Liver (tissue), 9 donors: Measurements from ENCODE around the gene BCKDHA. TPM values are rescaled to one million over a fixed set of nuclear protein-coding genes. Genes with fewer than 3 reads are reported as not detected.

Experiments
- DNase-seq: peaks from one replicate; pipeline ENCODE4 v3.0.0-alpha.2; 2017; ENCODE audit warnings: low spot score
- H3K27ac ChIP-seq, 2 donors: one replicate each; pipeline ENCODE4 v1.7.0; 2013; ENCODE audit warnings: inconsistent platforms in 2 of 2, low read length in 2 of 2, control low read depth in 1 of 2, low read depth in 1 of 2, mild to moderate bottlenecking in 1 of 2
- H3K27me3 ChIP-seq, 4 donors: one replicate each; pipeline versions ENCODE4 v1.6.1 to v1.7.0; 2013; ENCODE audit warnings: low read length in 3 of 4, inconsistent platforms in 1 of 4, mild to moderate bottlenecking in 1 of 4, moderate library complexity in 1 of 4; ENCODE audit not compliant: control insufficient read depth in 4 of 4, insufficient read depth in 4 of 4
- H3K36me3 ChIP-seq, 4 donors: one replicate each; pipeline versions ENCODE4 v1.6.1 to v1.7.0; 2013; ENCODE audit warnings: low read length in 3 of 4, mild to moderate bottlenecking in 3 of 4, low read depth in 1 of 4, moderate library complexity in 1 of 4; ENCODE audit not compliant: control insufficient read depth in 4 of 4, insufficient read depth in 3 of 4
- H3K4me1 ChIP-seq, 4 donors: one replicate each; pipeline versions ENCODE4 v1.6.1 to v1.7.0; 2013; ENCODE audit warnings: low read length in 3 of 4, mild to moderate bottlenecking in 3 of 4, moderate library complexity in 1 of 4; ENCODE audit not compliant: control insufficient read depth in 4 of 4, insufficient read depth in 4 of 4
- H3K4me3 ChIP-seq, 3 donors: one replicate each; pipeline versions ENCODE4 v1.6.1 to v1.7.0; 2013; ENCODE audit warnings: low read length in 3 of 3, control low read depth in 1 of 3, low read depth in 1 of 3, mild to moderate bottlenecking in 1 of 3
- H3K9ac ChIP-seq, 2 donors: one replicate each; pipeline ENCODE4 v1.7.0; 2013; ENCODE audit warnings: low read length in 2 of 2, mild to moderate bottlenecking in 2 of 2, moderate library complexity in 2 of 2, control low read depth in 1 of 2, low read depth in 1 of 2
- H3K9me3 ChIP-seq, 4 donors: one replicate each; pipeline versions ENCODE4 v1.6.1 to v1.7.0; 2013; ENCODE audit warnings: low read length in 3 of 4; ENCODE audit not compliant: control insufficient read depth in 4 of 4
- EGR1 ChIP-seq, 2 donors: IDR thresholded peaks; 2 replicates each; pipeline ENCODE4 v1.6.1; 2016 to 2018; ENCODE audit warnings: antibody characterized with exemption in 2 of 2, low read depth in 2 of 2
- FOXA2 ChIP-seq: IDR thresholded peaks from 2 replicates; pipeline ENCODE4 v1.6.1; 2016; ENCODE audit warnings: antibody characterized with exemption
- HNF4A ChIP-seq, 2 donors: conservative IDR thresholded peaks; 2 replicates each; pipeline ENCODE4 v1.6.1; 2016; ENCODE audit warnings: antibody characterized with exemption in 2 of 2, mild to moderate bottlenecking in 2 of 2
- HNF4G ChIP-seq: IDR thresholded peaks from 2 replicates; pipeline ENCODE4 v1.6.1; 2016; ENCODE audit warnings: antibody characterized with exemption
- JUND ChIP-seq, 2 donors: IDR thresholded peaks; 2 replicates each; pipeline ENCODE4 v1.6.1; 2016; ENCODE audit warnings: antibody characterized with exemption in 2 of 2
- RAD21 ChIP-seq, 2 donors: IDR thresholded peaks; 2 replicates each; pipeline ENCODE4 v1.6.1; 2016; ENCODE audit warnings: antibody characterized with exemption in 2 of 2, mild to moderate bottlenecking in 2 of 2
- RXRA ChIP-seq, 2 donors: IDR thresholded peaks; 2 replicates each; pipeline ENCODE4 v1.6.1; 2017 to 2018; ENCODE audit warnings: antibody characterized with exemption in 2 of 2, mild to moderate bottlenecking in 1 of 2
- SP1 ChIP-seq: IDR thresholded peaks from 2 replicates; pipeline ENCODE4 v1.6.1; 2018; ENCODE audit warnings: antibody characterized with exemption, mild to moderate bottlenecking
- ZBTB33 ChIP-seq: IDR thresholded peaks from 2 replicates; pipeline ENCODE4 v1.6.1; 2016; ENCODE audit warnings: antibody characterized with exemption
- WGBS: extraction: QIAGEN DNeasy Blood & Tissue Kit; methylation state at CpG from one replicate; pipeline ENCODE4 v1.1.7; 2013; 5-methylcytosine and 5-hydroxymethylcytosine counted together
- polyA plus RNA-seq, 2 donors: library from polyadenylated mRNA; stranded (reverse) in 1 of 2; unstranded in 1 of 2; fragments of 200-250 nt in 1 of 2; fragments of >200 nt in 1 of 2; fragmentation: Nextera tagmentation in 1 of 2; extraction: Ambion mirVana in 1 of 2; gene quantifications; one replicate each; pipeline versions ENCODE4 v1.2.1 to v1.2.3, GENCODE V29; 2013 to 2015
- total RNA-seq, 2 donors: library from RNA; depleted of rRNA; stranded (reverse); fragments of >200 nt; gene quantifications; one replicate each; pipeline ENCODE4 v1.2.3, GENCODE V29; 2014
- TF ChIP-seq, protein P1 (sequence below): IDR thresholded peaks from 2 replicates; pipeline ENCODE4 v1.6.1; 2016; ENCODE audit warnings: antibody characterized with exemption
- donor health status: healthy.
- donor health status: healthy.
- donor health status: healthy.
- donor health status: healthy.
- donor health status: healthy.

Gene BCKDHA
- total and polyA plus RNA-seq, 4 donors, result 38.5 to 91.4 (median 63.7) TPM

DNA sequence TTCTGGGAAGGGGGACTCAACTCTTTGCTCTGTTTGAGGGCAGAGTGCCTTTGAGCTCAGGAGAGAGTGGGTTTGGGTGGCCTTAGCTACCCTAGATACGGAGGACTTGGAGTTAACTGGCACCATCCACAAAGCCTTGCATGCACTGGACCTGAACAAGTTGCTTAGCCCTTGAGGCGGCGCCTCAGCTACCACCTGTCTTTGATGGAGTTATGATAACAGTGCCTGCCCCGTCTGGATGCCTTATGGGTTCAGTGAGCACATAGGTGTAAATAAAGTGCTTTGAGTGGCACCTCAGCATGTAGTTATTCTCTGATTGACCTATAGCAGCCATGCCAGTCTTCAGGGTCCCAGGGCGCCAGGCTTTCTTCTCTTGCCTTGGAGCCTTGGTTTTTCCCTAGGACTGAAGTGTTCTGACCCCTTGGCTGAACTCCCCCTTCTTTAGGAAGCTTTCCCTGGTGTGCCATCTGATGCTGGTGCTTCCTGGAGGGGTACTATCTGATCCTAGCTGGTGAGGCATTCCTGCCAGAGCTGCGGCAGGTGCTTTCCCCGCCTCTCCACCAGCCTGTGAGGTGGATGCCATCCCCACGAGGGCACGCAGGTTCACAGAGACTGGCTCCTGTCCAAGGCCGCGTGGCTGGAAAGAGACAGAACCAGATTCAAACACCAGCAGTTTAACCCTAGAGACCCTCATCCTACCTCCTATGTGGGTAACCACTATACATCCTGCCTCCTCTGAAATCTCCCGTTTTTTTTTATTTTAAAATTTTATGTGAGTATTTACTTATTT lies 5.8 kb downstream of the BCKDHA start:
- Histone ChIP-seq H3K4me3 (no peak overlapping the region), H3K36me3 (peaks cover 0 to 4% (median 0%) of the 10 kb centered on the region in 4 donors), H3K4me1 (peaks cover 1 to 19% (median 14%) of the 10 kb centered on the region in 4 donors), H3K9me3 (no peaks in the 10 kb centered on the region), H3K27me3 (no peaks in the 10 kb centered on the region), H3K9ac (no peak overlapping the region), H3K27ac (no peak overlapping the region)
- DNase-seq, result no peak
- no peak for TF ChIP-seq ZBTB33
- 63% methylated on average over 12 of the region's 12 CpGs for WGBS

GRCh38 chr19:41405776-41406175 lies 8.2 kb downstream of the BCKDHA start:
- peaks cover 8 to 21% (median 14%) of the 10 kb centered on the region in 4 donors for H3K4me1 ChIP-seq
- H3K27me3 ChIP-seq, result no peaks in the 10 kb centered on the region
- no peak overlapping the region for H3K9ac ChIP-seq
- peaks cover 0 to 4% (median 1%) of the 10 kb centered on the region in 4 donors for H3K36me3 ChIP-seq
- no peak for TF ChIP-seq FOXA2
- TF ChIP-seq HNF4A (conservative IDR thresholded peaks at IDR 0.05), result no peak
- no peak for TF ChIP-seq RXRA (IDR thresholded peaks at IDR 0.05)
- no peak for TF ChIP-seq HNF4G
- no peak for TF ChIP-seq SP1
- no peak for DNase-seq
- H3K9me3 ChIP-seq, result no peaks in the 10 kb centered on the region
- H3K27ac ChIP-seq, result no peak overlapping the region
- H3K4me3 ChIP-seq, result no peak overlapping the region
- 86% methylated on average over 6 of the region's 6 CpGs for WGBS

DNA sequence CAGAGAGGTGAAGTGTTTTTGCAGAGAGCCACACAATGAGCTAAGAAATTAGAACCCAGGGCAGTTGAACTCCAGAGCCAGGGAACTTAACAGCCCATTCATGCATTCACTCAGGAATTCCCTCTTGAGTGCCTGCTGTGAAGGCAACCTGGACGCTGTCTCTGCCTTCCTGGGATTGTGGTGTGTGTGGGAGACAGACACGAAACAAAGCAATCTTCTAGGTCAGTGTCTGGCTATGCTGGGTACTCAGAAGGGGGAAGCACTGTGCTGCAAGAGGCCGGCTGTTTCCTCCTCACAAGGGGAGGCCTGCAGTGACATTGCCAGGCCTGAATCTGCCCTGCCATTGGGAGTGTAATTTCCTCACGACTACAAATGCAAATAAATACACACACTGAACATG lies 9.7 kb downstream of the BCKDHA start:
- 54% methylated on average over 4 of the region's 4 CpGs for WGBS

More for the DNA sequence above, 9.7 kb downstream of the BCKDHA start:
- Histone ChIP-seq H3K9ac (no peak overlapping the region), H3K27me3 (no peaks in the 10 kb centered on the region), H3K4me3 (no peak overlapping the region), H3K27ac (no peak overlapping the region), H3K4me1 (peaks cover 9 to 21% (median 15%) of the 10 kb centered on the region in 4 donors), H3K9me3 (no peaks in the 10 kb centered on the region), H3K36me3 (peaks cover 0 to 12% (median 6%) of the 10 kb centered on the region in 4 donors)
- no peak for DNase-seq
- TF ChIP-seq JUND (IDR thresholded peaks at IDR 0.05) (no peak), RAD21 (IDR thresholded peaks at IDR 0.05) (peak in 1 of 2 donors; percentile 8), EGR1 (IDR thresholded peaks at IDR 0.05; ENCODE audit: low read depth in 2 of 2) (no peak), ZBTB33 (no peak), FOXA2 (no peak)
- TF ChIP-seq, protein P1, sequence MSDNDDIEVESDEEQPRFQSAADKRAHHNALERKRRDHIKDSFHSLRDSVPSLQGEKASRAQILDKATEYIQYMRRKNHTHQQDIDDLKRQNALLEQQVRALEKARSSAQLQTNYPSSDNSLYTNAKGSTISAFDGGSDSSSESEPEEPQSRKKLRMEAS, result no peak
